Sigmoid colon (tissue), 4 donors: Measurements from ENCODE around the gene HDAC4.

ENCODE experiments used
- CTCF ChIP-seq, 4 experiments: fragments of 450-650 bp in 3 of 4; fragments of 200-600 bp in 1 of 4; IDR thresholded peaks; one replicate each; pipeline ENCODE4 v1.5.1; 2016 to 2019; ENCODE audit warnings: antibody characterized with exemption in 4 of 4, mild to moderate bottlenecking in 3 of 4, moderate library complexity in 2 of 4
- EP300 ChIP-seq, 4 donors: sonication (generic); formaldehyde crosslinking; IDR thresholded peaks; one replicate each; pipeline ENCODE4 v1.6.1; 2017; ENCODE audit warnings: antibody characterized with exemption in 4 of 4

- TF ChIP-seq CTCF (IDR thresholded peaks at IDR 0.05) (no peak), EP300 (IDR thresholded peaks at IDR 0.05) (no peak)
These were observed 87.8 kb downstream of the HDAC4 start for GRCh38 chr2:239312741-239313667.
